Measurements from ENCODE around the gene PLD4. TPM values are rescaled to one million over a fixed set of nuclear protein-coding genes. Genes with fewer than 3 reads are reported as not detected.
A peak's percentile ranks its signal among the peaks of the same experiment; 100 is the strongest.

PLD4 gene
- total RNA-seq, 2 donors from 2014 or later: not detected

- H3K27ac ChIP-seq (ENCODE audit: low read depth, low read length): no peak overlapping the region
- DNase-seq: peak; percentile 59
- H3K9me3 ChIP-seq (ENCODE audit: control insufficient read depth, low read length): no peaks in the 10 kb centered on the region
- no peak overlapping the region for H3K4me3 ChIP-seq (ENCODE audit: low read length)
- no peaks in the 10 kb centered on the region for H3K4me1 ChIP-seq (ENCODE audit: control insufficient read depth, insufficient read depth, low read length)
- H3K9ac ChIP-seq (ENCODE audit: extremely low read depth, low read length, poor library complexity, severe bottlenecking): no peak overlapping the region
- Mint-ChIP-seq H3K4me1 (no peaks in the 10 kb centered on the region), H3K9me3 (no peaks in the 10 kb centered on the region), H3K27me3 (ENCODE audit: insufficient read depth) (peaks cover 82% of the 10 kb centered on the region), H3K27ac (no peak overlapping the region), H3K4me3 (peak overlapping the region; percentile 48), H3K36me3 (ENCODE audit: low read depth) (no peaks in the 10 kb centered on the region)
- H3K36me3 ChIP-seq (ENCODE audit: control insufficient read depth, insufficient read depth, low read length): no peaks in the 10 kb centered on the region
- TF ChIP-seq CTCF (conservative IDR thresholded peaks at IDR 0.05): no peak
- H3K27me3 ChIP-seq (ENCODE audit: control insufficient read depth, insufficient read depth, low read length, poor library complexity, severe bottlenecking): peaks cover 59% of the 10 kb centered on the region
- 26 to 65% methylated on average over 4 to 14 of the region's 42 CpGs for WGBS, 2 experiments (ENCODE audit: insufficient coverage in 1 of 2, insufficient read length in 1 of 2)
These were observed 9.4 kb downstream of the PLD4 start for GRCh38 chr14:104933746-104934733.

GRCh38 chr14:104935026-104935650 lies 10.5 kb downstream of the PLD4 start:
- no peak overlapping the region for H3K27ac ChIP-seq (ENCODE audit: low read depth, low read length)
- peak overlapping the region; percentile 48 for H3K4me3 Mint-ChIP-seq
- H3K27me3 ChIP-seq (ENCODE audit: control insufficient read depth, insufficient read depth, low read length, poor library complexity, severe bottlenecking): peaks cover 70% of the 10 kb centered on the region
- no peaks in the 10 kb centered on the region for H3K9me3 Mint-ChIP-seq
- no peak overlapping the region for H3K27ac Mint-ChIP-seq
- 81 to 90% methylated on average over 3 of the region's 3 CpGs for WGBS, 2 experiments (ENCODE audit: insufficient coverage in 1 of 2, insufficient read length in 1 of 2)
- H3K9me3 ChIP-seq (ENCODE audit: control insufficient read depth, low read length): no peaks in the 10 kb centered on the region
- H3K36me3 ChIP-seq (ENCODE audit: control insufficient read depth, insufficient read depth, low read length): no peaks in the 10 kb centered on the region
- no peak overlapping the region for H3K9ac ChIP-seq (ENCODE audit: extremely low read depth, low read length, poor library complexity, severe bottlenecking)
- no peak for TF ChIP-seq CTCF (conservative IDR thresholded peaks at IDR 0.05)
- peaks cover 84% of the 10 kb centered on the region for H3K27me3 Mint-ChIP-seq (ENCODE audit: insufficient read depth)
- no peaks in the 10 kb centered on the region for H3K4me1 ChIP-seq (ENCODE audit: control insufficient read depth, insufficient read depth, low read length)
- DNase-seq: no peak
- no peak overlapping the region for H3K4me3 ChIP-seq (ENCODE audit: low read length)
- H3K36me3 Mint-ChIP-seq (ENCODE audit: low read depth): no peaks in the 10 kb centered on the region
- no peaks in the 10 kb centered on the region for H3K4me1 Mint-ChIP-seq

- peak; percentile 9 for DNase-seq
- WGBS, 2 experiments (ENCODE audit: insufficient coverage in 1 of 2, insufficient read length in 1 of 2): 92% methylated on average over 2 of the region's 2 CpGs; no CpG with 5 or more reads in 1 of the 2 experiments
- TF ChIP-seq CTCF (conservative IDR thresholded peaks at IDR 0.05): no peak
- no peaks in the 10 kb centered on the region for H3K36me3 Mint-ChIP-seq (ENCODE audit: low read depth)
- no peak overlapping the region for H3K4me3 ChIP-seq (ENCODE audit: low read length)
- peaks cover 82% of the 10 kb centered on the region for H3K27me3 Mint-ChIP-seq (ENCODE audit: insufficient read depth)
- H3K4me1 ChIP-seq (ENCODE audit: control insufficient read depth, insufficient read depth, low read length): no peaks in the 10 kb centered on the region
- H3K27ac ChIP-seq (ENCODE audit: low read depth, low read length): no peak overlapping the region
- H3K4me3 Mint-ChIP-seq: no peak overlapping the region
- no peaks in the 10 kb centered on the region for H3K36me3 ChIP-seq (ENCODE audit: control insufficient read depth, insufficient read depth, low read length)
- H3K9me3 ChIP-seq (ENCODE audit: control insufficient read depth, low read length): no peaks in the 10 kb centered on the region
- no peaks in the 10 kb centered on the region for H3K9me3 Mint-ChIP-seq
- no peak overlapping the region for H3K27ac Mint-ChIP-seq
- no peak overlapping the region for H3K9ac ChIP-seq (ENCODE audit: extremely low read depth, low read length, poor library complexity, severe bottlenecking)
- no peaks in the 10 kb centered on the region for H3K4me1 Mint-ChIP-seq
- peaks cover 71% of the 10 kb centered on the region for H3K27me3 ChIP-seq (ENCODE audit: control insufficient read depth, insufficient read depth, low read length, poor library complexity, severe bottlenecking)
These were observed 11.3 kb downstream of the PLD4 start for GRCh38 chr14:104935955-104936354.
